ENCODE measurements around the gene THAP11. TPM values are rescaled to one million over a fixed set of nuclear protein-coding genes. Genes with fewer than 3 reads are reported as not detected.
A peak's percentile ranks its signal among the peaks of the same experiment; 100 is the strongest.

THAP11 gene
- total RNA-seq, 3 donors from 2014 or later (not counting 1 experiment from before 2014, with no cell fraction given), result 25.5 to 35.8 (median 30.3) TPM

GRCh38 chr16:67807148-67807682 is 34.9 kb upstream of the THAP11 start:
- Histone ChIP-seq H3K4me3 (ENCODE audit: low read length) (peak overlapping the region; percentile 78), H3K27me3 (ENCODE audit: control insufficient read depth, insufficient read depth, low read length) (no peaks in the 10 kb centered on the region), H3K27ac (ENCODE audit: low read length) (peak overlapping the region; percentile 62), H3K4me1 (ENCODE audit: control insufficient read depth, insufficient read depth, low read length) (peaks cover 21% of the 10 kb centered on the region), H3K9me3 (ENCODE audit: control insufficient read depth, insufficient read depth, low read length) (no peaks in the 10 kb centered on the region), H3K36me3 (ENCODE audit: control insufficient read depth, insufficient read depth, low read length) (peaks cover 2% of the 10 kb centered on the region)
- intact Hi-C loops (cut with micrococcal nuclease), result loop anchor here (5.0 to 10.0 kb wide), 4 partner anchors 130 to 282 kb away; partner anchors contain the start of genes C16orf86, ENKD1, PSMB10 and RIPOR1
- TF ChIP-seq CTCF (IDR thresholded peaks at IDR 0.05), result no peak
- H3K36me3 Mint-ChIP-seq, result no peaks in the 10 kb centered on the region
- H3K4me1 Mint-ChIP-seq, result peaks cover 12 to 26% of the 10 kb centered on the region in 2 donors
- no peak for DNase-seq
- ATAC-seq, result no peak
- peak overlapping the region; percentile 87 to 92 for H3K27ac Mint-ChIP-seq
- H3K9me3 Mint-ChIP-seq, result no peaks in the 10 kb centered on the region
- 39% methylated on average over 23 of the region's 24 CpGs for WGBS (ENCODE audit: insufficient coverage)
- H3K4me3 Mint-ChIP-seq, result peak overlapping the region; percentile 92
- no peaks in the 10 kb centered on the region for H3K27me3 Mint-ChIP-seq (ENCODE audit: low read depth in 2 of 2)

GRCh38 chr16:67811899-67812298 is 30.2 kb upstream of the THAP11 start:
- Histone ChIP-seq H3K27me3 (ENCODE audit: control insufficient read depth, insufficient read depth, low read length) (no peaks in the 10 kb centered on the region), H3K9me3 (ENCODE audit: control insufficient read depth, insufficient read depth, low read length) (no peaks in the 10 kb centered on the region), H3K36me3 (ENCODE audit: control insufficient read depth, insufficient read depth, low read length) (no peaks in the 10 kb centered on the region), H3K4me3 (ENCODE audit: low read length) (no peak overlapping the region), H3K27ac (ENCODE audit: low read length) (no peak overlapping the region), H3K4me1 (ENCODE audit: control insufficient read depth, insufficient read depth, low read length) (peaks cover 13% of the 10 kb centered on the region)
- ATAC-seq (no peak), DNase-seq (no peak)
- Mint-ChIP-seq H3K27me3 (ENCODE audit: low read depth in 2 of 2) (no peaks in the 10 kb centered on the region), H3K27ac (no peak overlapping the region), H3K4me3 (no peak overlapping the region), H3K4me1 (peaks cover 0 to 10% of the 10 kb centered on the region in 2 donors), H3K9me3 (no peaks in the 10 kb centered on the region), H3K36me3 (no peaks in the 10 kb centered on the region)
- WGBS (ENCODE audit: insufficient coverage), result 100% methylated on average over 1 of the region's 1 CpG
- TF ChIP-seq CTCF (IDR thresholded peaks at IDR 0.05), result no peak
- intact Hi-C loops (cut with micrococcal nuclease), result no loop called here

GRCh38 chr16:67814567-67814966 is 27.6 kb upstream of the THAP11 start:
- no peaks in the 10 kb centered on the region for H3K36me3 ChIP-seq (ENCODE audit: control insufficient read depth, insufficient read depth, low read length)
- intact Hi-C loops (cut with micrococcal nuclease), result no loop called here
- WGBS (ENCODE audit: insufficient coverage), result 89% methylated on average over 8 of the region's 8 CpGs
- Mint-ChIP-seq H3K27me3 (ENCODE audit: low read depth in 2 of 2) (no peaks in the 10 kb centered on the region), H3K36me3 (no peaks in the 10 kb centered on the region), H3K9me3 (no peaks in the 10 kb centered on the region), H3K27ac (no peak overlapping the region), H3K4me1 (peaks cover 0 to 7% of the 10 kb centered on the region in 2 donors), H3K4me3 (no peak overlapping the region)
- peaks cover 8% of the 10 kb centered on the region for H3K4me1 ChIP-seq (ENCODE audit: control insufficient read depth, insufficient read depth, low read length)
- H3K4me3 ChIP-seq (ENCODE audit: low read length), result no peak overlapping the region
- no peak overlapping the region for H3K27ac ChIP-seq (ENCODE audit: low read length)
- no peak for TF ChIP-seq CTCF (IDR thresholded peaks at IDR 0.05)
- H3K9me3 ChIP-seq (ENCODE audit: control insufficient read depth, insufficient read depth, low read length), result no peaks in the 10 kb centered on the region
- H3K27me3 ChIP-seq (ENCODE audit: control insufficient read depth, insufficient read depth, low read length), result no peaks in the 10 kb centered on the region
- no peak for DNase-seq
- ATAC-seq, result no peak

Measured in natural killer cell (primary cell).